ENCODE measurements around the gene KLHDC8B. TPM values are rescaled to one million over a fixed set of nuclear protein-coding genes. Genes with fewer than 3 reads are reported as not detected.

The KLHDC8B gene
- total and polyA plus RNA-seq, 4 donors, result 8.1 to 17.1 (median 9.4) TPM

- H3K4me1 ChIP-seq (ENCODE audit: control insufficient read depth in 4 of 4, insufficient read depth in 4 of 4, low read length in 3 of 4), result peaks cover under 1 to 35% (median 21%) of the 10 kb centered on the region in 4 donors
- WGBS, result 78% methylated on average over 7 of the region's 7 CpGs
- H3K9ac ChIP-seq (ENCODE audit: low read depth in 1 of 2, low read length in 2 of 2), result peak overlapping the region in 1 of 2 donors; percentile 72
- no peak for TF ChIP-seq NR2F2 (IDR thresholded peaks at IDR 0.05)
- no peak for TF ChIP-seq ATF3 (IDR thresholded peaks at IDR 0.05)
- TF ChIP-seq, protein P1, sequence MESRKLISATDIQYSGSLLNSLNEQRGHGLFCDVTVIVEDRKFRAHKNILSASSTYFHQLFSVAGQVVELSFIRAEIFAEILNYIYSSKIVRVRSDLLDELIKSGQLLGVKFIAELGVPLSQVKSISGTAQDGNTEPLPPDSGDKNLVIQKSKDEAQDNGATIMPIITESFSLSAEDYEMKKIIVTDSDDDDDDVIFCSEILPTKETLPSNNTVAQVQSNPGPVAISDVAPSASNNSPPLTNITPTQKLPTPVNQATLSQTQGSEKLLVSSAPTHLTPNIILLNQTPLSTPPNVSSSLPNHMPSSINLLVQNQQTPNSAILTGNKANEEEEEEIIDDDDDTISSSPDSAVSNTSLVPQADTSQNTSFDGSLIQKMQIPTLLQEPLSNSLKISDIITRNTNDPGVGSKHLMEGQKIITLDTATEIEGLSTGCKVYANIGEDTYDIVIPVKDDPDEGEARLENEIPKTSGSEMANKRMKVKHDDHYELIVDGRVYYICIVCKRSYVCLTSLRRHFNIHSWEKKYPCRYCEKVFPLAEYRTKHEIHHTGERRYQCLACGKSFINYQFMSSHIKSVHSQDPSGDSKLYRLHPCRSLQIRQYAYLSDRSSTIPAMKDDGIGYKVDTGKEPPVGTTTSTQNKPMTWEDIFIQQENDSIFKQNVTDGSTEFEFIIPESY (IDR thresholded peaks at IDR 0.05), result no peak
- TF ChIP-seq YY1 (IDR thresholded peaks at IDR 0.05), result no peak
- no peak for TF ChIP-seq EGR1 (IDR thresholded peaks at IDR 0.05; ENCODE audit: low read depth in 2 of 2)
- no peak for TF ChIP-seq HNF4A (conservative IDR thresholded peaks at IDR 0.05)
- no peak for TF ChIP-seq CTCF (IDR thresholded peaks at IDR 0.05; ENCODE audit: low read depth, low read length, missing input control)
- no peak for TF ChIP-seq HNF4G (IDR thresholded peaks at IDR 0.05)
- TF ChIP-seq JUND (IDR thresholded peaks at IDR 0.05), result no peak
- no peak for TF ChIP-seq RXRA (IDR thresholded peaks at IDR 0.05)
- TF ChIP-seq TAF1 (conservative IDR thresholded peaks at IDR 0.05), result no peak
- no peak for TF ChIP-seq FOXA2 (IDR thresholded peaks at IDR 0.05)
- peak overlapping the region; percentile 73 to 82 for H3K27ac ChIP-seq (ENCODE audit: low read depth in 1 of 2, low read length in 2 of 2)
- H3K36me3 ChIP-seq (ENCODE audit: control insufficient read depth in 4 of 4, insufficient read depth in 3 of 4, low read depth in 1 of 4, low read length in 3 of 4), result peaks cover 0 to 17% (median 0%) of the 10 kb centered on the region in 4 donors
- H3K4me3 ChIP-seq (ENCODE audit: low read depth in 1 of 3, low read length in 3 of 3), result peak overlapping the region in 2 of 3 donors; percentile 59 to 73
- no peaks in the 10 kb centered on the region for H3K9me3 ChIP-seq (ENCODE audit: control insufficient read depth in 4 of 4, low read length in 3 of 4)
- DNase-seq (ENCODE audit: low spot score), result peak; percentile 43
- H3K27me3 ChIP-seq (ENCODE audit: control insufficient read depth in 4 of 4, insufficient read depth in 4 of 4, low read length in 3 of 4), result no peaks in the 10 kb centered on the region
These were observed 1.2 kb downstream of the KLHDC8B start for GRCh38 chr3:49172551-49173041.

- DNase-seq (ENCODE audit: low spot score), result peak; percentile 84
- peak overlapping the region; percentile 73 to 82 for H3K27ac ChIP-seq (ENCODE audit: low read depth in 1 of 2, low read length in 2 of 2)
- peaks cover 0 to 31% (median 19%) of the 10 kb centered on the region in 4 donors for H3K4me1 ChIP-seq (ENCODE audit: control insufficient read depth in 4 of 4, insufficient read depth in 4 of 4, low read length in 3 of 4)
- WGBS, result 47% methylated on average over 3 of the region's 3 CpGs
- H3K27me3 ChIP-seq (ENCODE audit: control insufficient read depth in 4 of 4, insufficient read depth in 4 of 4, low read length in 3 of 4), result no peaks in the 10 kb centered on the region
- H3K4me3 ChIP-seq (ENCODE audit: low read depth in 1 of 3, low read length in 3 of 3), result no peak overlapping the region
- H3K36me3 ChIP-seq (ENCODE audit: control insufficient read depth in 4 of 4, insufficient read depth in 3 of 4, low read depth in 1 of 4, low read length in 3 of 4), result peaks cover 0 to 17% (median 0%) of the 10 kb centered on the region in 4 donors
- TF ChIP-seq SP1 (IDR thresholded peaks at IDR 0.05) (peak; percentile 15), RAD21 (IDR thresholded peaks at IDR 0.05) (no peak), HNF4G (IDR thresholded peaks at IDR 0.05) (no peak), YY1 (IDR thresholded peaks at IDR 0.05) (no peak), FOXA1 (IDR thresholded peaks at IDR 0.05) (no peak), RXRA (IDR thresholded peaks at IDR 0.05) (peak; percentile 44 to 53), NR2F2 (IDR thresholded peaks at IDR 0.05) (peak; percentile 83), TAF1 (conservative IDR thresholded peaks at IDR 0.05) (no peak), JUND (IDR thresholded peaks at IDR 0.05) (no peak), ATF3 (IDR thresholded peaks at IDR 0.05) (no peak), CTCF (IDR thresholded peaks at IDR 0.05; ENCODE audit: low read depth, low read length, missing input control) (no peak), FOXA2 (IDR thresholded peaks at IDR 0.05) (no peak), GABPA (IDR thresholded peaks at IDR 0.05 in 1 of 2, conservative IDR thresholded peaks at IDR 0.05 in 1 of 2) (no peak)
- TF ChIP-seq, protein P2, sequence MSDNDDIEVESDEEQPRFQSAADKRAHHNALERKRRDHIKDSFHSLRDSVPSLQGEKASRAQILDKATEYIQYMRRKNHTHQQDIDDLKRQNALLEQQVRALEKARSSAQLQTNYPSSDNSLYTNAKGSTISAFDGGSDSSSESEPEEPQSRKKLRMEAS (IDR thresholded peaks at IDR 0.05), result no peak
- TF ChIP-seq, protein P3, sequence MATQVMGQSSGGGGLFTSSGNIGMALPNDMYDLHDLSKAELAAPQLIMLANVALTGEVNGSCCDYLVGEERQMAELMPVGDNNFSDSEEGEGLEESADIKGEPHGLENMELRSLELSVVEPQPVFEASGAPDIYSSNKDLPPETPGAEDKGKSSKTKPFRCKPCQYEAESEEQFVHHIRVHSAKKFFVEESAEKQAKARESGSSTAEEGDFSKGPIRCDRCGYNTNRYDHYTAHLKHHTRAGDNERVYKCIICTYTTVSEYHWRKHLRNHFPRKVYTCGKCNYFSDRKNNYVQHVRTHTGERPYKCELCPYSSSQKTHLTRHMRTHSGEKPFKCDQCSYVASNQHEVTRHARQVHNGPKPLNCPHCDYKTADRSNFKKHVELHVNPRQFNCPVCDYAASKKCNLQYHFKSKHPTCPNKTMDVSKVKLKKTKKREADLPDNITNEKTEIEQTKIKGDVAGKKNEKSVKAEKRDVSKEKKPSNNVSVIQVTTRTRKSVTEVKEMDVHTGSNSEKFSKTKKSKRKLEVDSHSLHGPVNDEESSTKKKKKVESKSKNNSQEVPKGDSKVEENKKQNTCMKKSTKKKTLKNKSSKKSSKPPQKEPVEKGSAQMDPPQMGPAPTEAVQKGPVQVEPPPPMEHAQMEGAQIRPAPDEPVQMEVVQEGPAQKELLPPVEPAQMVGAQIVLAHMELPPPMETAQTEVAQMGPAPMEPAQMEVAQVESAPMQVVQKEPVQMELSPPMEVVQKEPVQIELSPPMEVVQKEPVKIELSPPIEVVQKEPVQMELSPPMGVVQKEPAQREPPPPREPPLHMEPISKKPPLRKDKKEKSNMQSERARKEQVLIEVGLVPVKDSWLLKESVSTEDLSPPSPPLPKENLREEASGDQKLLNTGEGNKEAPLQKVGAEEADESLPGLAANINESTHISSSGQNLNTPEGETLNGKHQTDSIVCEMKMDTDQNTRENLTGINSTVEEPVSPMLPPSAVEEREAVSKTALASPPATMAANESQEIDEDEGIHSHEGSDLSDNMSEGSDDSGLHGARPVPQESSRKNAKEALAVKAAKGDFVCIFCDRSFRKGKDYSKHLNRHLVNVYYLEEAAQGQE (IDR thresholded peaks at IDR 0.05), result no peak
- H3K9ac ChIP-seq (ENCODE audit: low read depth in 1 of 2, low read length in 2 of 2), result peak overlapping the region in 1 of 2 donors; percentile 29
- no peaks in the 10 kb centered on the region for H3K9me3 ChIP-seq (ENCODE audit: control insufficient read depth in 4 of 4, low read length in 3 of 4)
These were observed 1.9 kb downstream of the KLHDC8B start for GRCh38 chr3:49173116-49173791.
